Transverse colon (tissue), 3 donors: ENCODE data around the gene F8A2.

Experiments
- CTCF ChIP-seq, 5 experiments: fragments of 200-600 bp in 3 of 5; fragments of 450-650 bp in 2 of 5; sonication (generic) in 3 of 5; IDR thresholded peaks; 1 replicate in 2 of 5; 2 replicates in 3 of 5; pipeline ENCODE4 v1.5.1; 2016 to 2017; ENCODE audit warnings: antibody characterized with exemption in 5 of 5, inconsistent platforms in 3 of 5, mild to moderate bottlenecking in 2 of 5, moderate library complexity in 1 of 5
- EP300 ChIP-seq: sonication (generic); formaldehyde crosslinking; IDR thresholded peaks from one replicate; pipeline ENCODE4 v1.6.1; 2017; ENCODE audit warnings: antibody characterized with exemption, low read depth
- POLR2A ChIP-seq: fragments of 450-650 bp; IDR thresholded peaks from one replicate; pipeline ENCODE4 v1.6.1; 2016; ENCODE audit warnings: antibody characterized with exemption, mild to moderate bottlenecking, moderate library complexity

GRCh38 chrX:155417769-155418168, 35.9 kb downstream of the F8A2 start:
- TF ChIP-seq POLR2A (no peak), CTCF (IDR thresholded peaks at IDR 0.05) (no peak), EP300 (no peak)
